ENCODE data around the gene SSC5D. TPM values are rescaled to one million over a fixed set of nuclear protein-coding genes. Genes with fewer than 3 reads are reported as not detected.

Gene SSC5D
- total RNA-seq, 1 experiment from 2014 or later, result 3.2 TPM

- no peak for TF ChIP-seq CTCF (conservative IDR thresholded peaks at IDR 0.05)
- WGBS (ENCODE audit: extremely low coverage, insufficient read length, low lambda C conversion rate), result 100% methylated on average over 2 of the region's 5 CpGs
- H3K4ac ChIP-seq (ENCODE audit: low read depth, low read length), result no peak overlapping the region
- H3K14ac ChIP-seq (ENCODE audit: insufficient read depth, low read length), result no peak overlapping the region
- Mint-ChIP-seq H3K4me3 (no peak overlapping the region), H3K27me3 (ENCODE audit: low read depth) (peaks cover 17% of the 10 kb centered on the region), H3K4me1 (peaks cover 15 to 47% of the 10 kb centered on the region in 2 experiments), H3K27ac (no peak overlapping the region), H3K36me3 (ENCODE audit: insufficient read depth in 1 of 3, low read depth in 3 of 3) (peaks cover 0 to 6% (median 0%) of the 10 kb centered on the region in 3 experiments; a peak in 2 of 7 replicates), H3K9me3 (peaks cover 6 to 14% of the 10 kb centered on the region in 2 experiments; a peak in 4 of 5 replicates)
- no peak overlapping the region for H3K4me2 ChIP-seq (ENCODE audit: insufficient read depth, insufficient read length, low read length)
- H4K8ac ChIP-seq (replicated peaks; ENCODE audit: insufficient read length, low read depth, low read length), result no peak overlapping the region
- no peak overlapping the region for H3T11ph ChIP-seq (ENCODE audit: low read length)
- peaks cover 2% of the 10 kb centered on the region for H4K20me1 ChIP-seq (ENCODE audit: control insufficient read depth, insufficient read depth, insufficient read length)
- H2AFZ ChIP-seq (ENCODE audit: low read length), result no peak overlapping the region
- H3K23me2 ChIP-seq (ENCODE audit: insufficient read length, low read depth, low read length, poor library complexity, severe bottlenecking), result no peaks in the 10 kb centered on the region
- H3K23ac ChIP-seq (ENCODE audit: insufficient read length, low read depth, low read length), result no peak overlapping the region
- H3K79me1 ChIP-seq (ENCODE audit: insufficient read depth, low read depth, low read length, poor library complexity, severe bottlenecking), result no peaks in the 10 kb centered on the region
- H3K18ac ChIP-seq (ENCODE audit: insufficient read length, low read depth, low read length), result no peak overlapping the region
- H3K27ac ChIP-seq (ENCODE audit: insufficient read length, low read depth, low read length), result no peak overlapping the region
- H2BK5ac ChIP-seq (ENCODE audit: insufficient read length, low read length), result no peak overlapping the region
- no peak overlapping the region for H4K5ac ChIP-seq (ENCODE audit: insufficient read length, low read depth, low read length)
- H3K4me1 ChIP-seq (ENCODE audit: insufficient read depth, low read length), result no peaks in the 10 kb centered on the region
- DNase-seq, result no peak
- H2AK5ac ChIP-seq (ENCODE audit: insufficient read length, low read length), result no peak overlapping the region
- no peak overlapping the region for H3K56ac ChIP-seq (ENCODE audit: insufficient read length, low read depth, low read length)
- no peak overlapping the region for H2BK120ac ChIP-seq (ENCODE audit: low read depth, low read length, poor library complexity, severe bottlenecking)
- no peak overlapping the region for H2BK15ac ChIP-seq (ENCODE audit: low read depth, low read length)
- H3K9ac ChIP-seq (ENCODE audit: extremely low read depth, insufficient read length, low read length), result no peak overlapping the region
- H3K9me3 ChIP-seq (ENCODE audit: control insufficient read depth, low read depth, low read length), result no peaks in the 10 kb centered on the region
- H2BK12ac ChIP-seq (ENCODE audit: insufficient read length, low read depth, low read length), result no peak overlapping the region
- H2BK20ac ChIP-seq (ENCODE audit: low read depth, low read length, poor library complexity, severe bottlenecking), result no peak overlapping the region
- H3K27me3 ChIP-seq (ENCODE audit: insufficient read depth, low read length), result no peaks in the 10 kb centered on the region
- H3K79me2 ChIP-seq (ENCODE audit: insufficient read depth, low read length), result no peaks in the 10 kb centered on the region
- no peak overlapping the region for H4K91ac ChIP-seq (ENCODE audit: insufficient read length, low read depth, low read length)
These were observed 55.3 kb downstream of the SSC5D start for GRCh38 chr19:55543567-55543966.

All from H9 (cell line).